Measurements from ENCODE around the gene SUMF1.
A peak's percentile ranks its signal among the peaks of the same experiment; 100 is the strongest.

The SUMF1 gene

GRCh38 chr3:4466741-4467521, at the start of gene SUMF1:
Gene SUMF1, minus strand, starts transcription at chr3:4467269. Its CDS starts 24 bp downstream, at chr3:4467245.
- peak; percentile 54 to 72 (median 62) for DNase-seq (ENCODE audit: low read depth in 3 of 3)

- no peak for DNase-seq (ENCODE audit: low read depth in 3 of 3)
Measured at GRCh38 chr3:4515916-4516579, 49.0 kb upstream of the SUMF1 start.

DNA sequence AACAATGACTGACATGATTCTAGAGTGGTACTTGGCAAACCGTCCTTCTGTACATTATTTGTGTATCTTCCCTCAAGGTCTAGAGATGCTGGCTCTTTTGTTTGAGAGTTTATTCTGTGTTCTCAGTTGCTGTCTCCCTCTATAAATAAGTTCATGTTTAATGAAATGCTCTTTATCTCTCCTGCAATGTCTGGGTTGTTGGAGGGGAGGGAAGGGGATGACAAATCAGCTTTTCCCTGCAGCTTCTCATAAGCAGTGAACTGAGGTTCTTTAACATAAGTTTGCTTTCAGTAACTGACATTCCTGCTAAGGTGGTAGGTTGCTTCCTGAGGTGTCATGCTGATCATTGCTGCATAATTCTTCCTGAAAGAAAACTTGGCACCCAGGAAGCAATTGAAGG, 47.8 kb upstream of the SUMF1 start:
- DNase-seq (ENCODE audit: low read depth in 3 of 3) = no peak

GRCh38 chr3:4514321-4514720, 47.3 kb upstream of the SUMF1 start:
- DNase-seq (ENCODE audit: low read depth in 3 of 3) = no peak

GRCh38 chr3:4512895-4513616, 46.0 kb upstream of the SUMF1 start:
- no peak for DNase-seq (ENCODE audit: low read depth in 3 of 3)

DNA sequence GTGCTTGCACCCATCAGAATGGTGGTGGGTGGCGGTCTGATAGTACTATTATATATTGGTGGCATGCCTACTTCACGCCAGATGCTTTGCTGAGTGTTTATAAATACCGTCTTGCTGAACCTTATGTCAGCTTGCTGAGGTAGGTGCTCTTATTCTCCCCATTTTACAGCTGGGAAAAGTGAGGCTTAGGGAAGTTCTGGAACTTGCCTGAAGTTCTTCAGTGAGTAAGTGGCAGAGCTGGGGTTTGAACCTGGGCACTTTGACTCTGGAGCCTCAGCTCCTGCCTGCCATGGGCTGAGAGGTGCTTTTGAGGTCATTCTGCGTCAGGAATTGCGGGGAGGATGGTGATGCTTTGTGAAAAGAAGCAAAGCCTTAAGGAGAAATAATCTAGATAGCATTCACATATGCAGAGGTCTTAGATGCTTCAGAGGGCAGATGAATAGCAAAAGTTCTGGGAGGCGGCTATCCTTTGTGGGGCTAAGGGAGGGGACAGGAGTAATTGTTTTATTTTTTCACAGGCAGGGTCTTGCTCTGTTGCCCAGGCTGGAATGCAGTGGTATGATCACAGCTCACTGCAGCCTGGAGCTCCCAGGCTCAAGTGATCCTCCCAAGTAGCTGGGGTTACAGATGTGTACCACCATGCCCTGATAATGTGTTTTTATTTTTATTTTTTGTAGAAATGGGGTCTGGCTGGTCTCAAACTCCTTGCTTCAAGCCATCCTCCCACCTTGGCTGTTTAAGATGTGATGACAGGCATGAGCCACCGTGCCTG, 44.6 kb upstream of the SUMF1 start:
- no peak for DNase-seq (ENCODE audit: low read depth in 3 of 3)

DNA sequence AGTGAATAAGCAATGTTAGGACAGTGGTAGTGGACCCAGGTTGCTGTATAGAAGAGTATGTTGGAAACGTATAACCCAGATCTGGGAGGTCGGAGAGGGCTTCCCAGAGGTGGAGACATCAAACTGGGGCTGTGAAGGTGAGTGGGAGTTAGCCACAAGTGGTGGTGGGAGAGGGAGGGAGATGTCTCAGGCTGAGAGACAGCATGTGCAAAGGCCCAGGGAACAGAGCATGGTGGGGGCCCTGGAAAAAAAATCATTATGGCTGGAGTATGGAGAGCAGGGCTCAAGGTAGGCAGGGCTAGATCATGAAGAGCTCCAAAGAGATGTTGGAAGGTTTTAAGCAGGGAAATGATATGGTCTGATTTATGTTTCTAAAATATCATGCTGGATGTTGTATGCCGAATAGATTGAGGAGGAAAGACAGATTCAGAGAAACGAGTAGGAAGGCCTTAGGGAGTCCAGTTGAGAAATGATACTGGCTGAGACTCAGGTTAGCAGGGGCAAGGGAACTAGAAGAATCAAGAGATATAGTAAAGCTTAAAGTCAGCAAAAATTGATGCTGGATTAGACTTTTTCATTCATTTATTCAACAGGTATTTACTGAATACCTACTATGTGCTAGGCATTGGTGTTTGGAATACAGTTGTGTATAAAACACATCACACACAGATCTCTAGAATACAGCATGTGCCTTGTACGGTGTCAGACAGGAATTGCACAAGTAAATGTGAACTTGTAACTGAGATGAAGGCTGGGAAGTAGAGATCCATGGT, 43.1 kb upstream of the SUMF1 start:
- DNase-seq (ENCODE audit: low read depth in 3 of 3) = no peak

GRCh38 chr3:4509043-4509442, 42.0 kb upstream of the SUMF1 start:
- DNase-seq (ENCODE audit: low read depth in 3 of 3) = no peak

GRCh38 chr3:4508048-4508981, 41.2 kb upstream of the SUMF1 start:
- no peak for DNase-seq (ENCODE audit: low read depth in 3 of 3)

DNA sequence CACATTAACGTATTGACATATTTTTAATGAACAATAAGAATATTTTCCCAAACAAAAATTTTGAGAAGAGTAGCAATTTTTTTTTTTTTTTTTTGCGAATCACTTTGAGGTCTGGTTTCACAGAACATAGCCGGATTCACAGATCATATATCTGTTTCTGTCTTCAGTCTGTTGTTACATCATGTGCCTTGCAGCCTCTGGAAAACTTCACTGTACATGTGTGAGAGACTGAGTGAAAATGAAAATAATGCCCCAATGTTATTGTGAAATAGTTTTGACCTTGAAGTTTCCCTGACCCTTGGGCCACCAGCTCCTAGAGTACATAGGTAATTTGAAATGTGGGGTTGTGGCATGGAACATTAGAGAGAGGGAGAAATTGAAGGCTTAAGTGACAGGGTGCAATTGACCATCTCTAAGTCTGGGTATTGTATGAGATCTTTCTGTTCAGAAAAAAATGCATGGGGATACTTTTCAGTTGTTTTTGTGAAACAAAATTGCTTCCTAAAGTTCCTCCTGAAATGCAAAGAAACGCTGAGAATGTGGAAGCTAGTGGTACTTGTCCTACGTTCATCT, 40.0 kb upstream of the SUMF1 start:
- DNase-seq (ENCODE audit: low read depth in 3 of 3) = no peak

DNA sequence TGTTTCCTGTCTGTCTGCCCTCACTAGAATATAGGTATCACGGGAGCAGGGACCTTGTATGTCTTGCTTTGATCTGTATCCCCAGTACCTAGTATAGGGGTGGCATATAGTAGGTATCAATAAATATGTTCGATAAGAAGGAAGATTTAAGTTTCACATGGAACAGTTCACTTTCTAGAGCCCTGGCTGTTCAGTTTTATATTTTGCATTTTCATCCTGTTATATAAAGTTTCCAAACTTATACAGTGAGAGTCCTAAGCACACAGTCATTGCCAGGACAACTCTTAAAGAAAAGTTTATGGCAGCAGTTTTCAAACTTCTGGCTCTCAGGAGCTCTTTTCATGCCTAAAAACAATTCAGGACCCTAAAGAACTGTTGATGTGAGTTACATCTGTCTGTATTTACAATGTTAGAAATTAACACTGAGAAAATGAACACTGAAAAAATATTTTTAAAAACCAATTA, 39.5 kb upstream of the SUMF1 start:
- no peak for DNase-seq (ENCODE audit: low read depth in 3 of 3)

- DNase-seq (ENCODE audit: low read depth in 3 of 3) = no peak
Measured at GRCh38 chr3:4505688-4506558, 38.9 kb upstream of the SUMF1 start.

GRCh38 chr3:4504340-4505261, 37.5 kb upstream of the SUMF1 start:
- DNase-seq (ENCODE audit: low read depth in 3 of 3) = no peak

GRCh38 chr3:4503050-4503449, 36.0 kb upstream of the SUMF1 start:
- no peak for DNase-seq (ENCODE audit: low read depth in 3 of 3)

GRCh38 chr3:4501927-4502326, 34.9 kb upstream of the SUMF1 start:
- DNase-seq (ENCODE audit: low read depth in 3 of 3) = no peak

- no peak for DNase-seq (ENCODE audit: low read depth in 3 of 3)
Measured at GRCh38 chr3:4501437-4501836, 34.4 kb upstream of the SUMF1 start.

- DNase-seq (ENCODE audit: low read depth in 3 of 3) = no peak
Measured at GRCh38 chr3:4498446-4498845, 31.4 kb upstream of the SUMF1 start.
